Adipocyte (in vitro differentiated cells): ENCODE measurements around the gene GPR62.

ENCODE experiments used
- DNase-seq: peaks from one replicate; pipeline ENCODE4 v3.0.0-alpha.2; 2015; ENCODE audit warnings: low read depth
- H3K27me3 ChIP-seq: replicated peaks from 2 replicates; pipeline ENCODE4 v1.7.0; 2013; ENCODE audit warnings: mild to moderate bottlenecking, low read length, moderate library complexity; ENCODE audit not compliant: control insufficient read depth, insufficient read depth
- H3K36me3 ChIP-seq: 2 replicates; pipeline ENCODE4 v1.7.0; 2013; ENCODE audit warnings: low read length, mild to moderate bottlenecking, moderate library complexity; ENCODE audit not compliant: control insufficient read depth, insufficient read depth, severe bottlenecking
- H3K4me1 ChIP-seq: 2 replicates; pipeline ENCODE4 v1.7.0; 2013; ENCODE audit warnings: mild to moderate bottlenecking, low read length, moderate library complexity; ENCODE audit not compliant: control insufficient read depth, insufficient read depth
- H3K4me3 ChIP-seq: 2 replicates; pipeline ENCODE4 v1.7.0; 2013; ENCODE audit warnings: mild to moderate bottlenecking, low read length, moderate library complexity
- H3K9ac ChIP-seq: 2 replicates; pipeline ENCODE4 v1.7.0; 2013; ENCODE audit warnings: mild to moderate bottlenecking, low read length, moderate library complexity
- H3K9me3 ChIP-seq: 2 replicates; pipeline ENCODE4 v1.7.0; 2013; ENCODE audit warnings: mild to moderate bottlenecking, low read length, moderate library complexity; ENCODE audit not compliant: control insufficient read depth

GPR62 gene

DNA sequence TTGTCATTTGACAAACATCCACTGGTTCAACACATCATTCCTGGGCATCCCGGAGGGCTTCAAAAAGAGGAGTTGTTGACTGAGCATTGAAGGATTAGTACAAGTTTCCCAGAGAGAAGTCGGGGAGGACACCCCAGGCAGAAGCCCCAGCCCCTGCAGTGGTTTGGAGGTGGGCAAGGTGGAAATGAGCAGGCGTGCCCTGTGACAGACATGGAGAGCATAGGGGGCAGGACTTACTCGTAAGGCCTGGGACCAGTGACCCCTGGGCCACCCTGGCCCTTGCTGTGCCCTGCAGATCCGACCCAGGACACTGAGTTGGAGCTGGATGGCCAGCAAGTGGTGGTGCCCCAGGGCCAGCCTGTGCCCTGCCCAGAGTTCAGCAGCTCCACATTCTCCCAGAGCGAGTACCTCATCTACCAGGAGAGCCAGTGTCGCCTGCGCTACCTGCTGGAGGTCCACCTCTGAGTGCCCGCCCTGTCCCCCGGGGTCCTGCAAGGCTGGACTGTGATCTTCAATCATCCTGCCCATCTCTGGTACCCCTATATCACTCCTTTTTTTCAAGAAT, 7.1 kb upstream of the GPR62 start:
- H3K27me3 ChIP-seq: no peaks in the 10 kb centered on the region

DNA sequence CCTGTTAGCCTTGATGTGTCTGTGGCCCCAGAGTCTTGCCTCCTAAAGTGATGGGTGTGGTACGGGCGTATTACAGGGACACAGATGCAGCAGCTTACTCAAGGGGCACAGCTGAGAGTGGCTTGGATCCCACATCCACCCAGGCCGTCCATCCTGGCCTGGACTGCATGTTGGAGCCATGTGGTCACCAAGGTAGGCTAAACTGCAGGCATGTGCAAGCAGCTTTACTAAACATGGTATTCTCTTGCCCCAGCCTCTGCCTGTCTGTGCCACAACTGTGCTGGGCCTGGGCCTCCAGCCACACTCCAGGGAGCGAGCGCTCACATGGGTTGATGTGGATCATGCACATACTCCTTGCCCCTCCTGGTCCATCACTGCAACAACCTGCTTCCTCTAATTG, 6.1 kb upstream of the GPR62 start:
- no peak for DNase-seq
- Histone ChIP-seq H3K27me3 (no peaks in the 10 kb centered on the region), H3K4me3 (no peak overlapping the region), H3K4me1 (peaks cover 8% of the 10 kb centered on the region), H3K9me3 (no peaks in the 10 kb centered on the region), H3K36me3 (peaks cover 31% of the 10 kb centered on the region), H3K9ac (no peak overlapping the region)

More for the DNA sequence above, 7.1 kb upstream of the GPR62 start:
- Histone ChIP-seq H3K36me3 (peaks cover 33% of the 10 kb centered on the region), H3K9me3 (no peaks in the 10 kb centered on the region), H3K4me3 (no peak overlapping the region), H3K9ac (no peak overlapping the region), H3K4me1 (peaks cover 6% of the 10 kb centered on the region)
- DNase-seq: no peak

DNA sequence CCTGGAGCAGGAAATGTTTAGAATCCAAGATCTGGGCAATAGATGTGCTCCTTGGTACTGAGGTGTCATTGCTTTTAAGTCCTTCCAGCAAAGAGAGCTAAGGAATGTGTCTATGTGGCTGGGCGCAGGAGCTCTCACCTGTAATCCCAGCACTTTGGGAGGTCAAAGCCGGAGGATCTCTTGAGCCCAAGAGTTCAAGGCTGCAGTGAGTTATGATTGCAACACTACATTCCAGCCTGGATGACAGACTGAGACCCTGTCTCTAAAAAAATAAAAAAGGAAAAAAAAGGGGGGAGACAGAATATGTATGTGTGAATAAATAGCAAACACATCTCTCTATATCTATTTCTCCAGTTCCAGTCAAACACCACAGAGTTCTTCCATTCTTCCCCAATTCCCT, 4.3 kb upstream of the GPR62 start:
- H3K4me3 ChIP-seq: no peak overlapping the region
- no peak overlapping the region for H3K9ac ChIP-seq
- peaks cover 4% of the 10 kb centered on the region for H3K27me3 ChIP-seq
- H3K9me3 ChIP-seq: no peaks in the 10 kb centered on the region
- H3K36me3 ChIP-seq: peaks cover 18% of the 10 kb centered on the region
- no peak for DNase-seq
- peaks cover 8% of the 10 kb centered on the region for H3K4me1 ChIP-seq

DNA sequence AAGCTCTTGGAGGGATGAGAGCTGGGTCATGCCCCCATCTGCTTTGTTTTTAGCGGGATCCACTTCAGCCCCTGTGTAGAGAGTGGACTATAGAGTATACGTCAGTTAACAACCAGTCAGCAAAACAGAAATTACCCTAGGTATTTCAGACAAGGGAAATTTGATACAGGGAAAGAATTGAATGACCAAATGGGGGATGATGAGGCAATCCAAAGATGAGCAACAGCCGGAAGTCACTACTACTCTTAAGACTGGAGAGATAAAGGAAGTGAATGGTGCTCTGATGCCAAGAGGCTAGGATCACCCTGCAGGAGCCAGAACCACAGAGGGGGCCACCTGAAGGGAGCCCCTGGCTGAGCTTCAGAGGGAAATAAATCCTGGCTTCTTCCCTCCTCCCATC, 1.7 kb upstream of the GPR62 start:
- Histone ChIP-seq H3K9me3 (no peaks in the 10 kb centered on the region), H3K4me1 (peaks cover 8% of the 10 kb centered on the region), H3K27me3 (peaks cover 4% of the 10 kb centered on the region), H3K36me3 (peaks cover 11% of the 10 kb centered on the region), H3K4me3 (no peak overlapping the region), H3K9ac (no peak overlapping the region)
- peak; percentile 68 for DNase-seq

DNA sequence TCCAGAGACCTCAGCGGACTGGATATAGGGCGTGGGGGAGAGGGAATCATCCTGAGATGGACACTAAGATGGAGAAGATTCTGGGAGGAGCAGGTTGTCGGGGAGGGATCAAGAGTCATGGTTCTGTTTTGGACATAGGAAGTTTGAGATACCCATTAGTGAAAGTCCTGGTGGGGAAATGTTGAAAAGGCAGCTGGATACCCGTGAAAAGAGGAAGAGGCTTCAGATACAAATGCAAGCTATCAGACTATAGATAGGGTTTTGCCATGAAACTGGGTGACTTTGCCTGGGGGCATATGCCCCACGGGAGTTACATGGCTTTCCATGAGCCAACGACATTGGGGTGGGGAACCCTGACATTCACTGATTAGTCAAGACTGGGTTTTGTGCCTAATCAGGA, 1.1 kb upstream of the GPR62 start:
- H3K27me3 ChIP-seq: peaks cover 4% of the 10 kb centered on the region
- DNase-seq: no peak
- H3K4me3 ChIP-seq: no peak overlapping the region
- no peaks in the 10 kb centered on the region for H3K9me3 ChIP-seq
- peaks cover 8% of the 10 kb centered on the region for H3K4me1 ChIP-seq
- H3K9ac ChIP-seq: no peak overlapping the region
- H3K36me3 ChIP-seq: peaks cover 8% of the 10 kb centered on the region

DNA sequence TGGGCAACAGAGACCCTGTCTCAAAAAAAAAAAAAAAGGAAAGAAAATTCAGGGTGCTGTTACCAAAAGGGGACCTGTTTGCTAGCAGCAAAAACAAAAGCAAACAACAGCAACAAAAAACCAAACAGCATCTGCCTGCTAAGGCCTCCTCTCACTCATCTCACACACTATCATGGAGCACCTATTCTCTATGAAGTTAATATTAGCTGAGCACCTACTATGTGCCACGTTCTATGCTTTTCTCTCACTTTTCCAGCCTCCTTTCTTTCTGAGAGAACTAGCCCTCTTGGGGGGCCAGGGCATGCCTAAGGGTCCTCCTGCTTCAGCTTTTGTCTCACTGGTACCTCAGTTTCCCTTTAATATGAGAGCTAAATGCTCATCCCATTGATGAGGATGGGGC, 468 bp upstream of the GPR62 start:
- Histone ChIP-seq H3K4me3 (no peak overlapping the region), H3K9me3 (no peaks in the 10 kb centered on the region), H3K27me3 (peaks cover 4% of the 10 kb centered on the region), H3K36me3 (peaks cover 7% of the 10 kb centered on the region), H3K9ac (no peak overlapping the region), H3K4me1 (peaks cover 8% of the 10 kb centered on the region)
- no peak for DNase-seq

DNA sequence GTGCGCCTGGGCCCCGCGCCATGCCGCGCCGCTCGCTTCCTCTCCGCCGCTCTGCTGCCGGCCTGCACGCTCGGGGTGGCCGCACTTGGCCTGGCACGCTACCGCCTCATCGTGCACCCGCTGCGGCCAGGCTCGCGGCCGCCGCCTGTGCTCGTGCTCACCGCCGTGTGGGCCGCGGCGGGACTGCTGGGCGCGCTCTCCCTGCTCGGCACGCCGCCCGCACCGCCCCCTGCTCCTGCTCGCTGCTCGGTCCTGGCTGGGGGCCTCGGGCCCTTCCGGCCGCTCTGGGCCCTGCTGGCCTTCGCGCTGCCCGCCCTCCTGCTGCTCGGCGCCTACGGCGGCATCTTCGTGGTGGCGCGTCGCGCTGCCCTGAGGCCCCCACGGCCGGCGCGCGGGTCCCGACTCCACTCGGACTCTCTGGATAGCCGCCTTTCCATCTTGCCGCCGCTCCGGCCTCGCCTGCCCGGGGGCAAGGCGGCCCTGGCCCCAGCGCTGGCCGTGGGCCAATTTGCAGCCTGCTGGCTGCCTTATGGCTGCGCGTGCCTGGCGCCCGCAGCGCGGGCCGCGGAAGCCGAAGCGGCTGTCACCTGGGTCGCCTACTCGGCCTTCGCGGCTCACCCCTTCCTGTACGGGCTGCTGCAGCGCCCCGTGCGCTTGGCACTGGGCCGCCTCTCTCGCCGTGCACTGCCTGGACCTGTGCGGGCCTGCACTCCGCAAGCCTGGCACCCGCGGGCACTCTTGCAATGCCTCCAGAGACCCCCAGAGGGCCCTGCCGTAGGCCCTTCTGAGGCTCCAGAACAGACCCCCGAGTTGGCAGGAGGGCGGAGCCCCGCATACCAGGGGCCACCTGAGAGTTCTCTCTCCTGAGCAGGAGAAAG, 951 bp downstream of the GPR62 start:
- Histone ChIP-seq H3K27me3 (peaks cover 4% of the 10 kb centered on the region), H3K36me3 (peaks cover 15% of the 10 kb centered on the region), H3K4me3 (no peak overlapping the region), H3K9me3 (no peaks in the 10 kb centered on the region), H3K9ac (no peak overlapping the region), H3K4me1 (peaks cover 8% of the 10 kb centered on the region)
- DNase-seq: peak; percentile 38

DNA sequence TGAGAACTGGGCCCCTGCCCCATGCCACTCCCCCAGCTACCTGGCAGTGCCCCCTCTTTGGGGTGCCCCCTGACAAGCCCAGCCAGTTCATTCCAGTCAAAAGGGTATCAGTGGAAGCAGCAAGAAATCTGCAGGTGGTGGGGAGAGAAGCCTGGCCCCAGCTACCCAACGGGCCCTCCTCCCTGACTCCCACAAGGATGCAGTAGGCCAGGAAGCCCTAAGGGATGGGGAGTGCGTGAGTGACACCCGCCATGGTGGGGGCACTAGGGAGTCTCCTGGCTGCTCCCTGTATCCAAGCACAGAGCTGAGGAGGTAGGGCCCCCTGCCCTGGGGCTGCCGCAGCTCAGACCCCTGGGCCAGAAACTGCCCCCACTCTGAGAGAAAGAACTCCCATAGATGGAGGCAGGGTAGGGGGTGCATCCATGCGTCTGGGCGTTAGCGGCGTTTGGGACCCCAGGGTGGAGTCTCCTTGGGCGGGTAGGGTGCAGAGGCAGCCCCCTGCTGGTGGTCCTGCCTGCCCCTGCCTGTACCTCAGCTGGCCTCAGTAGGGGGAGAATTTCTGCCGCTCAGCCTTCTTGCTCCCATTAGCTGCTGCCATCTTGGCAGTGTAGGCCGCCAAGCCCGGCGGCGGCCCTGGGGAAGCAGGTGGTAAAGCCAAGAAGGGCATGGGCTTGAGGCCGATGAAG, 2.5 kb downstream of the GPR62 start:
- Histone ChIP-seq H3K9me3 (no peaks in the 10 kb centered on the region), H3K4me3 (no peak overlapping the region), H3K9ac (no peak overlapping the region), H3K36me3 (peaks cover 15% of the 10 kb centered on the region), H3K27me3 (peaks cover 4% of the 10 kb centered on the region), H3K4me1 (peaks cover 8% of the 10 kb centered on the region)
- no peak for DNase-seq

DNA sequence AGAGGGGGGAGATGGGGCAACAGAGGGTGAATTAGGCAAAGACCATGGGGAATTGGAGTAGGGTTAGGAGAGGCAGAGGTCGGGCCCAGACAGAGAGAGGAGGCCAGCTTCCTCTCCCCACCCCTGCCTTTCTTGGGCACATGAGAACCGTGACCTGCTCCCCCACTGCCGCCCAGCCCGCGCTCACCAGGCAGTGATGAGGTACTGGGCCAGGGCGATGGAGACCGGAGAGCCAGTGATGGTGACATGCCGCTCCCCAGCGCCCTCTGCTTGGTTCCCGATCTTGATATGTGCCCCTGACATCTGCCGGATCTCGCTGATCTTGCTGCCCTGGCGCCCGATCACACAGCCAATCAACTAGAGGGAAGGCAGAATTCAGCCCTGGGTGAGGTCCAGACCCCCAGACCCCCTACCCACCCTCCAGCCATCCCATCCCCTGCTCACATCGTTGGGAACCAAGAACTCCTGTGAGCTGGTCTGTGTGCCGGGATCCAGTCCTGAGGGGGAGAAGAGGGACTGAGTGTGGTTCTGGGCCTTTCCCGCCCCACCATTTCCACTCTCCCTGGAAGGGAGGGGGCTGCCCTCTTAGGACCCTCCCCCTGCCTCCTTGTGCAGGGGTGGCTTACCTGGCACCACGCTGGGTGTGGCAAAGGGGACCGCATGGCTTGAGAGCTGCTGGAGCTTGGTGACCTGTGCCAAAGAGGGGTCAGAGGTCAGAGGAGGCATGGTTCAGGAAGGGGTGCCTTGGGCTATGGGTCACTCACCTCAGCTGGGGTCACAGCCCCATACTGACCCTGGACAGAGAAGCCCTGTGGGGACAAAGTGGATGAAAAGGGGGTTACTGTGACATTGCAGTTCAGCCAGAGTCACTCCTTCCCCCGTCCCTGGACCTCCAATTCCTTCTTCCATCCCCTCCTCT, 3.7 kb downstream of the GPR62 start:
- Histone ChIP-seq H3K36me3 (peaks cover 15% of the 10 kb centered on the region), H3K4me1 (no peaks in the 10 kb centered on the region), H3K9ac (no peak overlapping the region), H3K9me3 (no peaks in the 10 kb centered on the region), H3K27me3 (peaks cover 4% of the 10 kb centered on the region), H3K4me3 (no peak overlapping the region)
- no peak for DNase-seq

DNA sequence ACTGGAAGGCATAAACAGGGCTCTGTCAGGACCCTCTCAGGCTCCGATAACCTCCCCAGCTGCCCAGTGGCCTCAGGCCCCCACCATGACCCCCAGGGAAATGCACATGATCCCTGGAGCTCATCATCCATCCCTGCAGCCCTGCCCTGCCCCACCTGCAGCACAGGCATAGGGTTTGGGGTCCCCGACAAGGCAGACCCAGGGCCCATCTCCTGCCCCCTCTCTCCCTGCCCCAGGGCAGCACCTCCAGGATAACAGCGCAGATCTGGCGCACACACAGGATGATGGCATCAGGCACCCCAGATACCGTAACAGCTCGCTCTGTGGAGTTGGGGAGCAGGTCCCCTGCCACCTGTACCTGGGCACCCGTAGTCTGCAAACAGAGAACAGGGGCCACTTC, 4.5 kb downstream of the GPR62 start:
- no peaks in the 10 kb centered on the region for H3K4me1 ChIP-seq
- H3K9ac ChIP-seq: no peak overlapping the region
- H3K9me3 ChIP-seq: no peaks in the 10 kb centered on the region
- no peak overlapping the region for H3K4me3 ChIP-seq
- DNase-seq: no peak
- H3K36me3 ChIP-seq: peaks cover 15% of the 10 kb centered on the region
- H3K27me3 ChIP-seq: peaks cover 4% of the 10 kb centered on the region
